D721Med (cell line): ENCODE results near the gene MIEF2.

Experiments used
- DNase-seq: peaks from one replicate; pipeline ENCODE4 v3.0.0; 2011; ENCODE audit warnings: low spot score; ENCODE audit not compliant: insufficient read length
- FAIRE-seq: peaks from 2 replicates; lab custom pipeline; 2011; peaks lifted over from hg19 to GRCh38; lab: Jason Lieb, UNC
- TF ChIP-seq, protein P1 (sequence below): IDR thresholded peaks from 2 replicates; pipeline ENCODE4 v1.5.1; 2012; ENCODE audit warnings: mild to moderate bottlenecking, control low read depth; ENCODE audit not compliant: insufficient read depth; ENCODE audit errors: missing control alignments

The MIEF2 gene

DNA sequence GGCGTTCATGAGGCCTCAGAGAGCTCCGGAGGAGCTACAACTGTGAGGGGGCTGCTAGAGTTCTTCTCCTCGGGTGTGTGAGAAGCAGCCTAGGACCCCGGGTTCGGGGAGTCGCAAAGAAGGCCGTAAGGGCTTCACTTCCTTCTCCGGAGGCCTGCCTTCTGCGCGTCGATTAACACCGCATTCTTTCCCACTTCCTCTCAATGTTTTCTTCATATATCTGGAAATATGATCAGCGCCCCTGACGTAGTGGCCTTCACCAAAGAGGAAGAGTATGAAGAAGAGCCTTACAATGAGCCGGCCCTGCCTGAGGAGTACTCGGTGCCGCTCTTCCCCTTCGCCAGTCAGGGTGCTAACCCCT, 55.1 kb downstream of the MIEF2 start:
- no peak for FAIRE-seq
- TF ChIP-seq, protein P1, sequence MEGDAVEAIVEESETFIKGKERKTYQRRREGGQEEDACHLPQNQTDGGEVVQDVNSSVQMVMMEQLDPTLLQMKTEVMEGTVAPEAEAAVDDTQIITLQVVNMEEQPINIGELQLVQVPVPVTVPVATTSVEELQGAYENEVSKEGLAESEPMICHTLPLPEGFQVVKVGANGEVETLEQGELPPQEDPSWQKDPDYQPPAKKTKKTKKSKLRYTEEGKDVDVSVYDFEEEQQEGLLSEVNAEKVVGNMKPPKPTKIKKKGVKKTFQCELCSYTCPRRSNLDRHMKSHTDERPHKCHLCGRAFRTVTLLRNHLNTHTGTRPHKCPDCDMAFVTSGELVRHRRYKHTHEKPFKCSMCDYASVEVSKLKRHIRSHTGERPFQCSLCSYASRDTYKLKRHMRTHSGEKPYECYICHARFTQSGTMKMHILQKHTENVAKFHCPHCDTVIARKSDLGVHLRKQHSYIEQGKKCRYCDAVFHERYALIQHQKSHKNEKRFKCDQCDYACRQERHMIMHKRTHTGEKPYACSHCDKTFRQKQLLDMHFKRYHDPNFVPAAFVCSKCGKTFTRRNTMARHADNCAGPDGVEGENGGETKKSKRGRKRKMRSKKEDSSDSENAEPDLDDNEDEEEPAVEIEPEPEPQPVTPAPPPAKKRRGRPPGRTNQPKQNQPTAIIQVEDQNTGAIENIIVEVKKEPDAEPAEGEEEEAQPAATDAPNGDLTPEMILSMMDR, result no peak
- no peak for DNase-seq

DNA sequence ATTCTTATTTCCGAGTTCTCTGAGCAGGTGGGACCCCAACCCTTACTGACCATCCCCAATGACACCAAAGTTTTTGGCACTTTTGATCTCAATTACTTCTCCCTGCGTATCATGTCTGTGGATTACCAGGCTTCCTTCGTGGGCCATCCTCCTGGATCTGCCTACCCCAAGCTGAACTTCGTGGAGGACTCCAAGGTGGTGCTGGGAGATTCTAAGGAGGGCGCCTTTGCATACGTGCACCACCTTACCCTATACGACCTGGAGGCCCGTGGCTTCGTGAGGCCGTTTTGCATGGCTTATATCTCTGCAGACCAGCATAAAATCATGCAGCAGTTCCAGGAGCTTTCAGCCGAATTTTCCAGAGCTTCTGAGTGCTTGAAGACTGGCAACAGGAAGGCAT, 55.5 kb downstream of the MIEF2 start:
- FAIRE-seq (no peak), DNase-seq (no peak)
- TF ChIP-seq, protein P1, result no peak
